Measurements from ENCODE around the gene RHOU. TPM values are rescaled to one million over a fixed set of nuclear protein-coding genes. Genes with fewer than 3 reads are reported as not detected.

The RHOU gene
- total RNA-seq, 3 donors from 2014 or later = 28.8 to 31.5 (median 29.7) TPM

GRCh38 chr1:228752675-228753265, 17.5 kb downstream of the RHOU start:
- Histone ChIP-seq H3K4me1 (no peaks in the 10 kb centered on the region), H3K4me3 (no peak overlapping the region), H3K9me3 (no peaks in the 10 kb centered on the region), H3K27me3 (no peaks in the 10 kb centered on the region), H3K36me3 (no peaks in the 10 kb centered on the region), H3K27ac (no peak overlapping the region)
- TF ChIP-seq CTCF (IDR thresholded peaks at IDR 0.05) (no peak), POLR2A (IDR thresholded peaks at IDR 0.05) (no peak), POLR2AphosphoS5 (IDR thresholded peaks at IDR 0.05) (no peak)
- intact Hi-C loops (cut with DNase I; ENCODE audit: low total_unique reads) = no loop called here
- DNase-seq (ENCODE audit: low spot score in 2 of 2) = no peak

GRCh38 chr1:228753287-228753686, 18.0 kb downstream of the RHOU start:
- H3K4me1 ChIP-seq = no peaks in the 10 kb centered on the region
- no peak overlapping the region for H3K27ac ChIP-seq
- no peaks in the 10 kb centered on the region for H3K36me3 ChIP-seq
- DNase-seq (ENCODE audit: low spot score in 2 of 2) = no peak
- no peaks in the 10 kb centered on the region for H3K9me3 ChIP-seq
- intact Hi-C loops (cut with DNase I; ENCODE audit: low total_unique reads) = no loop called here
- H3K4me3 ChIP-seq = no peak overlapping the region
- H3K27me3 ChIP-seq = no peaks in the 10 kb centered on the region
- TF ChIP-seq POLR2AphosphoS5 (IDR thresholded peaks at IDR 0.05) (no peak), POLR2A (IDR thresholded peaks at IDR 0.05) (no peak), CTCF (IDR thresholded peaks at IDR 0.05) (no peak)

GRCh38 chr1:228753786-228754360, 18.6 kb downstream of the RHOU start:
- H3K36me3 ChIP-seq = no peaks in the 10 kb centered on the region
- DNase-seq (ENCODE audit: low spot score in 2 of 2) = no peak
- no peaks in the 10 kb centered on the region for H3K4me1 ChIP-seq
- TF ChIP-seq CTCF (IDR thresholded peaks at IDR 0.05) = no peak
- TF ChIP-seq POLR2AphosphoS5 (IDR thresholded peaks at IDR 0.05) = no peak
- no peak for TF ChIP-seq POLR2A (IDR thresholded peaks at IDR 0.05)
- no peak overlapping the region for H3K4me3 ChIP-seq
- intact Hi-C loops (cut with DNase I; ENCODE audit: low total_unique reads) = no loop called here
- no peak overlapping the region for H3K27ac ChIP-seq
- no peaks in the 10 kb centered on the region for H3K27me3 ChIP-seq
- H3K9me3 ChIP-seq = no peaks in the 10 kb centered on the region

- Histone ChIP-seq H3K4me3 (no peak overlapping the region), H3K27me3 (no peaks in the 10 kb centered on the region), H3K4me1 (no peaks in the 10 kb centered on the region), H3K9me3 (no peaks in the 10 kb centered on the region), H3K27ac (no peak overlapping the region), H3K36me3 (no peaks in the 10 kb centered on the region)
- intact Hi-C loops (cut with DNase I; ENCODE audit: low total_unique reads) = no loop called here
- TF ChIP-seq CTCF (IDR thresholded peaks at IDR 0.05) = no peak
- no peak for TF ChIP-seq POLR2A (IDR thresholded peaks at IDR 0.05)
- TF ChIP-seq POLR2AphosphoS5 (IDR thresholded peaks at IDR 0.05) = no peak
- DNase-seq (ENCODE audit: low spot score in 2 of 2) = no peak
Observed at GRCh38 chr1:228754646-228755268, 19.5 kb downstream of the RHOU start.

- Histone ChIP-seq H3K36me3 (no peaks in the 10 kb centered on the region), H3K4me3 (no peak overlapping the region), H3K27me3 (no peaks in the 10 kb centered on the region), H3K27ac (no peak overlapping the region), H3K9me3 (no peaks in the 10 kb centered on the region), H3K4me1 (no peaks in the 10 kb centered on the region)
- TF ChIP-seq CTCF (IDR thresholded peaks at IDR 0.05) (no peak), POLR2AphosphoS5 (IDR thresholded peaks at IDR 0.05) (no peak), POLR2A (IDR thresholded peaks at IDR 0.05) (no peak)
- intact Hi-C loops (cut with DNase I; ENCODE audit: low total_unique reads) = no loop called here
- DNase-seq (ENCODE audit: low spot score in 2 of 2) = no peak
Observed at GRCh38 chr1:228755800-228756199, 20.5 kb downstream of the RHOU start.
